IMR-90 (cell line): ENCODE results near the gene RXRG. TPM values are rescaled to one million over a fixed set of nuclear protein-coding genes. Genes with fewer than 3 reads are reported as not detected.
A peak's percentile ranks its signal among the peaks of the same experiment; 100 is the strongest.

Experiments used
- ATAC-seq: fragments of 200-7000 bp; cut with Tn5 transposase; 2 replicates; pipeline ENCODE4 v1.9.1; 2020; ENCODE audit warnings: low read depth, mild to moderate bottlenecking, moderate library complexity
- BruUV-seq: library from RNA; stranded (reverse); fragments of 400-500 nt; replicated peaks from 2 replicates; lab custom pipeline; 2021; lab: Mats Ljungman, UMichigan
- CTCF ChIA-PET: fragments of 300-600 bp; formaldehyde crosslinking; extraction: SDS; loops from one replicate; lab custom pipeline; 2021; ENCODE audit warnings: antibody characterized with exemption; lab: Yijun Ruan, JAX
- POLR2A ChIA-PET: fragments of 300-600 bp; sonication (Branson Sonifier 250); formaldehyde crosslinking; loops from one replicate; lab custom pipeline; 2022; ENCODE audit warnings: antibody characterized with exemption; ENCODE audit not compliant: unreplicated experiment; lab: Charles Lee
- DNase-seq: peaks from one replicate; pipeline ENCODE4 v3.0.0; 2013
- H2AFZ ChIP-seq: replicated peaks from 2 replicates; pipeline ENCODE3; 2013; ENCODE audit warnings: low read length, mild to moderate bottlenecking; ENCODE audit not compliant: poor library complexity
- H2AK5ac ChIP-seq: 2 replicates; pipeline ENCODE4 v1.6.1; 2013; ENCODE audit warnings: low read depth, low read length, inconsistent platforms
- H2AK9ac ChIP-seq: replicated peaks from 2 replicates; pipeline ENCODE3; 2013; ENCODE audit warnings: mild to moderate bottlenecking, low read depth, low read length, moderate library complexity; ENCODE audit not compliant: poor library complexity
- H2BK120ac ChIP-seq: 2 replicates; pipeline ENCODE4 v1.6.1; 2013; ENCODE audit warnings: low read depth, low read length, inconsistent platforms
- H2BK15ac ChIP-seq: 3 replicates; pipeline ENCODE4 v1.6.1; 2013; ENCODE audit warnings: low read depth, low read length, inconsistent platforms
- H2BK20ac ChIP-seq: 2 replicates; pipeline ENCODE4 v1.6.1; 2013; ENCODE audit warnings: low read depth, mild to moderate bottlenecking, inconsistent platforms, low read length, moderate library complexity
- H2BK5ac ChIP-seq: 2 replicates; pipeline ENCODE4 v1.6.1; 2013; ENCODE audit warnings: mild to moderate bottlenecking, low read depth, low read length, inconsistent platforms; ENCODE audit not compliant: poor library complexity, severe bottlenecking
- H3K14ac ChIP-seq: replicated peaks from 2 replicates; pipeline ENCODE4 v1.6.1; 2013; ENCODE audit warnings: low read depth, low read length, inconsistent platforms
- H3K18ac ChIP-seq: 2 replicates; pipeline ENCODE4 v1.6.1; 2013; ENCODE audit warnings: low read depth, low read length, control low read depth
- H3K23ac ChIP-seq: 2 replicates; pipeline ENCODE4 v1.6.1; 2013; ENCODE audit warnings: low read depth, low read length, inconsistent platforms
- H3K27ac ChIP-seq: 2 replicates; pipeline ENCODE4 v1.5.1; 2013; ENCODE audit warnings: mild to moderate bottlenecking, control low read depth, low read length; ENCODE audit not compliant: insufficient read depth
- H3K27me3 ChIP-seq: 2 replicates; pipeline ENCODE4 v1.6.1; 2013; ENCODE audit warnings: low read length; ENCODE audit not compliant: control insufficient read depth, insufficient read depth
- H3K36me3 ChIP-seq: 2 replicates; pipeline ENCODE4 v1.6.1; 2013; ENCODE audit warnings: low read length, mixed read lengths; ENCODE audit not compliant: control insufficient read depth, insufficient read depth
- H3K4ac ChIP-seq: 2 replicates; pipeline ENCODE4 v1.6.1; 2013; ENCODE audit warnings: low read depth, low read length, inconsistent platforms
- H3K4me1 ChIP-seq: 2 replicates; pipeline ENCODE4 v1.6.1; 2013; ENCODE audit warnings: low read length, mixed read lengths; ENCODE audit not compliant: control insufficient read depth, insufficient read depth
- H3K4me2 ChIP-seq: 2 replicates; pipeline ENCODE4 v1.6.1; 2013; ENCODE audit warnings: low read depth, mild to moderate bottlenecking, control low read depth, low read length, moderate library complexity
- H3K4me3 ChIP-seq: 2 replicates; pipeline ENCODE4 v1.5.1; 2013; ENCODE audit warnings: low read depth, mild to moderate bottlenecking, control low read depth, low read length, moderate library complexity; ENCODE audit not compliant: insufficient read depth
- H3K56ac ChIP-seq: 2 replicates; pipeline ENCODE4 v1.6.1; 2013; ENCODE audit warnings: low read length, inconsistent platforms; ENCODE audit not compliant: insufficient read depth; ENCODE audit errors: extremely low read depth
- H3K79me1 ChIP-seq, 2 experiments: 2 replicates each; pipeline ENCODE4 v1.6.1; 2013; ENCODE audit warnings: low read length in 2 of 2, inconsistent platforms in 1 of 2, low read depth in 1 of 2
- H3K9ac ChIP-seq: 2 replicates; pipeline ENCODE4 v1.6.1; 2013; ENCODE audit warnings: low read depth, low read length, control low read depth
- H3K9me1 ChIP-seq: 2 replicates; pipeline ENCODE4 v1.6.1; 2013; ENCODE audit warnings: low read length, inconsistent platforms; ENCODE audit not compliant: insufficient read depth
- H3K9me3 ChIP-seq: 2 replicates; pipeline ENCODE4 v1.6.1; 2013; ENCODE audit warnings: low read length; ENCODE audit not compliant: control insufficient read depth, insufficient read depth
- H4K20me1 ChIP-seq: 2 replicates; pipeline ENCODE4 v1.6.1; 2013; ENCODE audit warnings: low read length, inconsistent platforms; ENCODE audit not compliant: insufficient read depth
- H4K5ac ChIP-seq: 2 replicates; pipeline ENCODE4 v1.6.1; 2013; ENCODE audit warnings: mild to moderate bottlenecking, low read depth, low read length, control low read depth
- H4K8ac ChIP-seq, 2 experiments: 2 replicates each; pipeline ENCODE4 v1.6.1; 2013; ENCODE audit warnings: low read depth in 2 of 2, low read length in 2 of 2, control low read depth in 1 of 2, inconsistent platforms in 1 of 2
- H4K91ac ChIP-seq: 2 replicates; pipeline ENCODE4 v1.6.1; 2013; ENCODE audit warnings: low read depth, low read length, inconsistent platforms; ENCODE audit not compliant: insufficient read depth
- BHLHE40 ChIP-seq: fragments of 150-350 bp; IDR thresholded peaks from 2 replicates; pipeline ENCODE4 v1.6.1; 2016; ENCODE audit warnings: mild to moderate bottlenecking, low read depth, low read length
- CEBPB ChIP-seq: IDR thresholded peaks from 2 replicates; pipeline ENCODE4 v1.6.1; 2012; ENCODE audit warnings: low read depth, low read length, improper control_type of control experiment
- CHD1 ChIP-seq: IDR thresholded peaks from 2 replicates; pipeline ENCODE4 v1.6.1; 2012; ENCODE audit warnings: low read depth, low read length, improper control_type of control experiment
- FOS ChIP-seq: fragments of 150-350 bp; IDR thresholded peaks from 2 replicates; pipeline ENCODE4 v1.6.1; 2016; ENCODE audit warnings: low read depth, low read length
- MAZ ChIP-seq: IDR thresholded peaks from 2 replicates; pipeline ENCODE4 v1.6.1; 2012; ENCODE audit warnings: low read depth, mild to moderate bottlenecking, low read length, improper control_type of control experiment, moderate library complexity, borderline replicate concordance
- MXI1 ChIP-seq: IDR thresholded peaks from 2 replicates; pipeline ENCODE4 v1.6.1; 2012; ENCODE audit warnings: low read depth, mild to moderate bottlenecking, low read length, moderate library complexity, borderline replicate concordance
- NFE2L2 ChIP-seq: fragments of 150-350 bp; IDR thresholded peaks from 2 replicates; pipeline ENCODE4 v1.6.1; 2016; ENCODE audit warnings: low read depth, mild to moderate bottlenecking, low read length
- POLR2A ChIP-seq: IDR thresholded peaks from 2 replicates; pipeline ENCODE4 v1.6.1; 2012; ENCODE audit warnings: mild to moderate bottlenecking, low read depth, low read length
- RAD21 ChIP-seq: IDR thresholded peaks from 2 replicates; pipeline ENCODE4 v1.6.1; 2012; ENCODE audit warnings: low read length, improper control_type of control experiment
- RCOR1 ChIP-seq: IDR thresholded peaks from 2 replicates; pipeline ENCODE4 v1.6.1; 2012; ENCODE audit warnings: mild to moderate bottlenecking, low read length, improper control_type of control experiment; ENCODE audit not compliant: insufficient replicate concordance
- RFX5 ChIP-seq: IDR thresholded peaks from 2 replicates; pipeline ENCODE4 v1.8.0; 2012; ENCODE audit warnings: low read depth, mild to moderate bottlenecking, low read length, moderate library complexity
- SMC3 ChIP-seq: fragments of 150-350 bp; IDR thresholded peaks from 2 replicates; pipeline ENCODE4 v1.6.1; 2016; ENCODE audit warnings: low read depth, mild to moderate bottlenecking, antibody characterized with exemption, low read length, moderate library complexity
- WGBS, 2 experiments: methylation state at CpG; one replicate each; pipeline versions ENCODE4 v1.1.5 to v1.1.7; 2013; ENCODE audit warnings: missing lambda C conversion rate in 2 of 2; ENCODE audit not compliant: insufficient read length in 1 of 2; ENCODE audit errors: extremely low coverage in 2 of 2; 5-methylcytosine and 5-hydroxymethylcytosine counted together
- dilution Hi-C: fragments of 300-500 bp; cut with HindIII; formaldehyde crosslinking; loops from one replicate; pipeline ENCODE4 v1.14.3; 2018; ENCODE audit warnings: low sequenced_read_pairs; ENCODE audit not compliant: unreplicated experiment
- in situ Hi-C: fragments of 300-500 bp; cut with MboI; formaldehyde crosslinking; loops from 3 replicates; pipeline ENCODE4 v1.14.3; 2019; ENCODE audit warnings: low sequenced_read_pairs, inconsistent platforms, mixed read lengths
- intact Hi-C: fragments of 100-400 bp; cut with micrococcal nuclease; formaldehyde crosslinking; loops from 2 replicates; pipeline ENCODE4 v1.10.0; 2022
- polyA plus RNA-seq, 3 experiments: library from polyadenylated mRNA; depleted of rRNA; stranded (reverse); fragments of >200 nt; gene quantifications; 2 replicates each; pipeline ENCODE4 v1.2.3, GENCODE V29; 2012; ENCODE audit warnings: low replicate concordance in 1 of 3
- total RNA-seq: library from RNA; depleted of rRNA; stranded (reverse); fragments of >200 nt; gene quantifications from 2 replicates; pipeline ENCODE4 v1.2.3, GENCODE V29; 2012
- TF ChIP-seq, protein P1 (sequence below): conservative IDR thresholded peaks from 2 replicates; pipeline ENCODE4 v1.5.1; 2012; ENCODE audit warnings: mild to moderate bottlenecking, low read depth, low read length, improper control_type of control experiment
- TF ChIP-seq, protein P2 (sequence below): fragments of 150-350 bp; IDR thresholded peaks from 2 replicates; pipeline ENCODE4 v1.6.1; 2017; ENCODE audit warnings: mild to moderate bottlenecking, antibody characterized with exemption, low read length, low read depth
- TF ChIP-seq, protein P3 (sequence below): fragments of 150-350 bp; IDR thresholded peaks from 2 replicates; pipeline ENCODE4 v1.6.1; 2016; ENCODE audit warnings: low read depth, mild to moderate bottlenecking, low read length, moderate library complexity, borderline replicate concordance

Gene RXRG
- total and polyA plus RNA-seq, 2 of the 4 experiments (the other 2 are of a cell fraction), result not detected

DNA sequence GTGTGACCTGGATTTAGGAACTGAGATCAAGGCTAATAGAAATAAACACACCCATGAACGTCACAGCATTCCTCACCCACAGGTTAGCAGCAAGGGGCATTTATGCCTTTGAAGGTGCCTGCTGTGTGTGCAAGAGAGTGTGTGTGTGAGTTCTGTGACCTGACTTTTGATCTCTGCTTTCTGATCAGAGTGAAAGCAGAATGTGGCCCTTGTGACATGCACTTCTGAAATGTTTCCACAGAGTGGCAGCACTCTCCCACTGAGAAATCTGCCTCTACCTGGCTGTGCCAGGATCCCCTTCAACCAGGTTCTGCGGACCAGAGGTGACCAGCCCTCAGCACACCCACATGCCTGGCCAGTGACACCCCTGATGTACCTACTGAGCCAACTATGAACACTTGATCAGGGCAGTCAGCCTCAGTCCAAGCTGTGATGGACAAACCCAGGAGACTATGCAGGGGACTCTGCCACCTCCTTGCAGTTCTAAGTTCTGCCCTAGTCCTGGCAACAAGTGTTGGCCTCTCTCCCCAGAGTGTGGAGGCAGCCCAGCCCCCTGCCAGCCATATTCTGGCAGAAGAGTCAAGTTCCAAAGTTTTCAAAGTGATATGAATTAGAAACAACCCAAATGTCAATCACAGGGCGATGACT is 41.0 kb downstream of the RXRG start:
- TF ChIP-seq RFX5 (no peak), RCOR1 (no peak), BHLHE40 (no peak), FOS (no peak), NFE2L2 (no peak), POLR2A (no peak), MAZ (no peak), CHD1 (no peak), CEBPB (no peak), MXI1 (no peak), SMC3 (peak; percentile 26; the same call in 1 of the 2 replicates), RAD21 (no peak; the same call in 1 of the 2 replicates)
- TF ChIP-seq, protein P1, sequence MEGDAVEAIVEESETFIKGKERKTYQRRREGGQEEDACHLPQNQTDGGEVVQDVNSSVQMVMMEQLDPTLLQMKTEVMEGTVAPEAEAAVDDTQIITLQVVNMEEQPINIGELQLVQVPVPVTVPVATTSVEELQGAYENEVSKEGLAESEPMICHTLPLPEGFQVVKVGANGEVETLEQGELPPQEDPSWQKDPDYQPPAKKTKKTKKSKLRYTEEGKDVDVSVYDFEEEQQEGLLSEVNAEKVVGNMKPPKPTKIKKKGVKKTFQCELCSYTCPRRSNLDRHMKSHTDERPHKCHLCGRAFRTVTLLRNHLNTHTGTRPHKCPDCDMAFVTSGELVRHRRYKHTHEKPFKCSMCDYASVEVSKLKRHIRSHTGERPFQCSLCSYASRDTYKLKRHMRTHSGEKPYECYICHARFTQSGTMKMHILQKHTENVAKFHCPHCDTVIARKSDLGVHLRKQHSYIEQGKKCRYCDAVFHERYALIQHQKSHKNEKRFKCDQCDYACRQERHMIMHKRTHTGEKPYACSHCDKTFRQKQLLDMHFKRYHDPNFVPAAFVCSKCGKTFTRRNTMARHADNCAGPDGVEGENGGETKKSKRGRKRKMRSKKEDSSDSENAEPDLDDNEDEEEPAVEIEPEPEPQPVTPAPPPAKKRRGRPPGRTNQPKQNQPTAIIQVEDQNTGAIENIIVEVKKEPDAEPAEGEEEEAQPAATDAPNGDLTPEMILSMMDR, result peak; percentile 26; the same call in 1 of the 2 replicates
- TF ChIP-seq, protein P2, sequence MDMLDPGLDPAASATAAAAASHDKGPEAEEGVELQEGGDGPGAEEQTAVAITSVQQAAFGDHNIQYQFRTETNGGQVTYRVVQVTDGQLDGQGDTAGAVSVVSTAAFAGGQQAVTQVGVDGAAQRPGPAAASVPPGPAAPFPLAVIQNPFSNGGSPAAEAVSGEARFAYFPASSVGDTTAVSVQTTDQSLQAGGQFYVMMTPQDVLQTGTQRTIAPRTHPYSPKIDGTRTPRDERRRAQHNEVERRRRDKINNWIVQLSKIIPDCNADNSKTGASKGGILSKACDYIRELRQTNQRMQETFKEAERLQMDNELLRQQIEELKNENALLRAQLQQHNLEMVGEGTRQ, result no peak
- TF ChIP-seq, protein P3, sequence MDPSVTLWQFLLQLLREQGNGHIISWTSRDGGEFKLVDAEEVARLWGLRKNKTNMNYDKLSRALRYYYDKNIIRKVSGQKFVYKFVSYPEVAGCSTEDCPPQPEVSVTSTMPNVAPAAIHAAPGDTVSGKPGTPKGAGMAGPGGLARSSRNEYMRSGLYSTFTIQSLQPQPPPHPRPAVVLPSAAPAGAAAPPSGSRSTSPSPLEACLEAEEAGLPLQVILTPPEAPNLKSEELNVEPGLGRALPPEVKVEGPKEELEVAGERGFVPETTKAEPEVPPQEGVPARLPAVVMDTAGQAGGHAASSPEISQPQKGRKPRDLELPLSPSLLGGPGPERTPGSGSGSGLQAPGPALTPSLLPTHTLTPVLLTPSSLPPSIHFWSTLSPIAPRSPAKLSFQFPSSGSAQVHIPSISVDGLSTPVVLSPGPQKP, result no peak
- H3K14ac ChIP-seq, result no peak overlapping the region
- ATAC-seq, result no peak
- H2BK15ac ChIP-seq, result no peak overlapping the region
- H2BK5ac ChIP-seq, result no peak overlapping the region
- no peaks in the 10 kb centered on the region for H3K9me3 ChIP-seq
- dilution Hi-C loops (no loop called here), in situ Hi-C loops (no loop called here), intact Hi-C loops (loop anchor here (1.0 kb wide), 1 partner anchor 189 kb away; no protein-coding TSS in a partner anchor)
- no peak overlapping the region for H3K18ac ChIP-seq
- DNase-seq, result no peak
- H3K9me1 ChIP-seq, result no peaks in the 10 kb centered on the region
- no peak overlapping the region for H3K4me3 ChIP-seq
- no peaks in the 10 kb centered on the region for H3K79me1 ChIP-seq
- H3K27ac ChIP-seq, result no peak overlapping the region
- BruUV-seq, result no TSS peak
- no peaks in the 10 kb centered on the region for H3K27me3 ChIP-seq
- H4K20me1 ChIP-seq, result no peaks in the 10 kb centered on the region
- peak overlapping the region; percentile 55 for H2AK9ac ChIP-seq
- H3K56ac ChIP-seq, result no peak overlapping the region; the same call in 1 of the 2 replicates
- no CpG with 5 or more reads among the region's 3 CpGs for WGBS, 2 experiments
- no peaks in the 10 kb centered on the region for H3K4me1 ChIP-seq
- H3K9ac ChIP-seq, result no peak overlapping the region
- H4K5ac ChIP-seq, result no peak overlapping the region
- ChIA-PET CTCF (no interaction called here), POLR2A (no interaction called here)
- H3K36me3 ChIP-seq, result no peaks in the 10 kb centered on the region
- no peak overlapping the region for H2BK20ac ChIP-seq
- no peak overlapping the region for H2BK120ac ChIP-seq
- no peak overlapping the region for H4K8ac ChIP-seq
- no peak overlapping the region for H3K4ac ChIP-seq
- no peak overlapping the region for H3K23ac ChIP-seq
- H2AFZ ChIP-seq, result peak overlapping the region; percentile 71
- H2AK5ac ChIP-seq, result no peak overlapping the region
- no peak overlapping the region for H4K91ac ChIP-seq
- no peak overlapping the region for H3K4me2 ChIP-seq
